Measurements from ENCODE around the gene AASS.

GRCh38 chr7:122038904-122039303 lies 105.1 kb downstream of the AASS start:
- TF ChIP-seq GABPA (IDR thresholded peaks at IDR 0.05 in 1 of 2, conservative IDR thresholded peaks at IDR 0.05 in 1 of 2) (no peak), CTCF (IDR thresholded peaks at IDR 0.05; ENCODE audit: low read depth, low read length, missing input control) (no peak), TAF1 (conservative IDR thresholded peaks at IDR 0.05) (no peak), RXRA (IDR thresholded peaks at IDR 0.05) (no peak), FOXA1 (IDR thresholded peaks at IDR 0.05) (no peak), HNF4G (IDR thresholded peaks at IDR 0.05) (no peak)

Measured in liver (tissue), 3 donors.